Thoracic aorta (tissue), 2 donors: ENCODE measurements around the gene NHP2. TPM values are rescaled to one million over a fixed set of nuclear protein-coding genes. Genes with fewer than 3 reads are reported as not detected.

ENCODE experiments used
- ATAC-seq: fragments of 150-250 bp; one replicate; pipeline ENCODE4 v1.8.0; 2017; ENCODE audit warnings: low read depth; ENCODE audit not compliant: insufficient number of reproducible peaks, low FRiP score
- DNase-seq: peaks from one replicate; pipeline ENCODE4 v3.0.0-alpha.2; 2020; ENCODE audit warnings: low spot score
- H3K27ac ChIP-seq, 2 donors: fragments of 200-600 bp; sonication (generic); 1 replicate in 1 of 2; 2 replicates in 1 of 2; pipeline ENCODE4 v1.5.1; 2016; ENCODE audit warnings: mild to moderate bottlenecking in 2 of 2, moderate library complexity in 2 of 2
- H3K27me3 ChIP-seq: fragments of 200-600 bp; sonication (generic); replicated peaks from 2 replicates; pipeline ENCODE4 v1.6.0; 2016; ENCODE audit warnings: mild to moderate bottlenecking; ENCODE audit not compliant: insufficient read depth
- H3K36me3 ChIP-seq: fragments of 200-600 bp; sonication (generic); one replicate; pipeline ENCODE4 v1.5.1; 2016
- H3K4me1 ChIP-seq, 2 donors: fragments of 200-600 bp; sonication (generic); 1 replicate in 1 of 2; 2 replicates in 1 of 2; pipeline versions ENCODE4 v1.5.1 to v1.6.0; 2016; ENCODE audit warnings: low read depth in 2 of 2, mild to moderate bottlenecking in 1 of 2; ENCODE audit not compliant: control insufficient read depth in 1 of 2
- H3K4me3 ChIP-seq: fragments of 200-600 bp; sonication (generic); 2 replicates; pipeline ENCODE4 v1.5.1; 2016; ENCODE audit warnings: mild to moderate bottlenecking
- H3K9me3 ChIP-seq: fragments of 200-600 bp; sonication (generic); 2 replicates; pipeline ENCODE4 v1.5.1; 2016
- total RNA-seq, 2 donors: library from RNA; depleted of rRNA; stranded (reverse); fragments of >200 nt; gene quantifications; one replicate each; pipeline versions ENCODE4 v1.1.0 to v1.2.3, GENCODE V29; 2016
- TF ChIP-seq, protein P1 (sequence below): fragments of 200-600 bp; sonication (generic); IDR thresholded peaks from one replicate; pipeline ENCODE4 v1.5.1; 2019; ENCODE audit warnings: antibody characterized with exemption

NHP2 gene
- total RNA-seq, 2 donors from 2014 or later, result 99.4 to 107 TPM

- Histone ChIP-seq H3K4me1 (no peaks in the 10 kb centered on the region), H3K36me3 (no peaks in the 10 kb centered on the region), H3K27me3 (no peaks in the 10 kb centered on the region), H3K9me3 (no peaks in the 10 kb centered on the region), H3K4me3 (no peak overlapping the region), H3K27ac (no peak overlapping the region)
- TF ChIP-seq, protein P1, sequence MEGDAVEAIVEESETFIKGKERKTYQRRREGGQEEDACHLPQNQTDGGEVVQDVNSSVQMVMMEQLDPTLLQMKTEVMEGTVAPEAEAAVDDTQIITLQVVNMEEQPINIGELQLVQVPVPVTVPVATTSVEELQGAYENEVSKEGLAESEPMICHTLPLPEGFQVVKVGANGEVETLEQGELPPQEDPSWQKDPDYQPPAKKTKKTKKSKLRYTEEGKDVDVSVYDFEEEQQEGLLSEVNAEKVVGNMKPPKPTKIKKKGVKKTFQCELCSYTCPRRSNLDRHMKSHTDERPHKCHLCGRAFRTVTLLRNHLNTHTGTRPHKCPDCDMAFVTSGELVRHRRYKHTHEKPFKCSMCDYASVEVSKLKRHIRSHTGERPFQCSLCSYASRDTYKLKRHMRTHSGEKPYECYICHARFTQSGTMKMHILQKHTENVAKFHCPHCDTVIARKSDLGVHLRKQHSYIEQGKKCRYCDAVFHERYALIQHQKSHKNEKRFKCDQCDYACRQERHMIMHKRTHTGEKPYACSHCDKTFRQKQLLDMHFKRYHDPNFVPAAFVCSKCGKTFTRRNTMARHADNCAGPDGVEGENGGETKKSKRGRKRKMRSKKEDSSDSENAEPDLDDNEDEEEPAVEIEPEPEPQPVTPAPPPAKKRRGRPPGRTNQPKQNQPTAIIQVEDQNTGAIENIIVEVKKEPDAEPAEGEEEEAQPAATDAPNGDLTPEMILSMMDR, result no peak
- no peak for ATAC-seq
- DNase-seq, result no peak
Observed at GRCh38 chr5:178177569-178177968, 23.9 kb upstream of the NHP2 start.

DNA sequence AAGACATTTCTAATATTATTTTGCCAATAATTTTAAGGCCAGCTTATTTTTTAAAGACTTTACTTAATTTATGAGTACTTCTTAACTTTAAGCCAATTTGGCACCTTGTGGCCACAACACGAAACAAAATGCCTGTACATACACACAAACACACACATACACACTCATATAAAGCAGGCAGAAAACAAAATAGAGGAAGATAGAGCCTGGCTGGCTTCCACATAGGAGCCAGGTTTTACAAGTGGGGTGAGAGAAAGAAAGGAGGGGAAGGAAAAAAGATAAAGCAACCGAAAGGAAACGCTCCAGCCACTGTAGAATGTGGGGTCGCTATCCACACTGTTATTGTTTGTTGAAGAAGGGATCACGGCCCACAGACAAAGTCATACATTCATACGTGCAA is 23.1 kb upstream of the NHP2 start:
- H3K36me3 ChIP-seq, result no peaks in the 10 kb centered on the region
- no peak overlapping the region for H3K27ac ChIP-seq
- no peaks in the 10 kb centered on the region for H3K4me1 ChIP-seq
- H3K9me3 ChIP-seq, result no peaks in the 10 kb centered on the region
- ATAC-seq (no peak), DNase-seq (no peak)
- TF ChIP-seq, protein P1, result no peak
- no peaks in the 10 kb centered on the region for H3K27me3 ChIP-seq
- H3K4me3 ChIP-seq, result no peak overlapping the region

DNA sequence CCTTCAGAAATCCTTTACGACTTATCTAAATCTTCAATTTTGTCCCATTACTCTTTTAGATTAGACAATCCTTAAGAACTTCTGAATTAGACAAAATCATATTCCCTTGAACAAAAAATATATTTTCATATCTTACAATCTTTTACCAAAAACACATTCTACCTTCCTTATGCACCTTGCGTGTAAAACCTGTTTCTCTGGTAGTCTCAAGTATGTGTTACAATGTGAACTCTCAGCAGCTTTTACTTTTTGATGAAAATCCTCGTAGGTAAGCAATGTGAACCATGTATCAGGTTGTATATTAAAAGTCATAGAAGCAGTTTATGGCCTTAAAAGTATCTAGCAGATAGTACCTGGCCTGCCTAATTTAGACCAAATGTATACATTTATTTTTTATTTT is 20.8 kb upstream of the NHP2 start:
- TF ChIP-seq, protein P1, result no peak
- ATAC-seq, result no peak
- no peaks in the 10 kb centered on the region for H3K4me1 ChIP-seq

GRCh38 chr5:178170455-178170854 is 16.8 kb upstream of the NHP2 start:
- Histone ChIP-seq H3K27me3 (no peaks in the 10 kb centered on the region), H3K4me1 (no peaks in the 10 kb centered on the region), H3K9me3 (no peaks in the 10 kb centered on the region), H3K4me3 (no peak overlapping the region), H3K36me3 (no peaks in the 10 kb centered on the region), H3K27ac (no peak overlapping the region)
- DNase-seq (no peak), ATAC-seq (no peak)
- TF ChIP-seq, protein P1, result no peak

More for the DNA sequence above, 20.8 kb upstream of the NHP2 start:
- no peaks in the 10 kb centered on the region for H3K36me3 ChIP-seq
- H3K9me3 ChIP-seq, result no peaks in the 10 kb centered on the region
- no peak for DNase-seq
- no peaks in the 10 kb centered on the region for H3K27me3 ChIP-seq
- H3K4me3 ChIP-seq, result no peak overlapping the region
- H3K27ac ChIP-seq, result no peak overlapping the region

- Histone ChIP-seq H3K4me1 (peaks cover 0 to 9% of the 10 kb centered on the region in 2 donors), H3K36me3 (no peaks in the 10 kb centered on the region), H3K27me3 (no peaks in the 10 kb centered on the region), H3K9me3 (no peaks in the 10 kb centered on the region), H3K27ac (no peak overlapping the region), H3K4me3 (no peak overlapping the region)
- TF ChIP-seq, protein P1, result no peak
- ATAC-seq (no peak), DNase-seq (no peak)
Observed at GRCh38 chr5:178165581-178165980, 11.9 kb upstream of the NHP2 start.
